Testis (tissue), 3 donors: ENCODE measurements around the gene TM2D1. TPM values are rescaled to one million over a fixed set of nuclear protein-coding genes. Genes with fewer than 3 reads are reported as not detected.

Source experiments
- DNase-seq: peaks from one replicate; pipeline ENCODE4 v3.0.0-alpha.2; 2019
- H3K27ac ChIP-seq, 2 donors: fragments of 200-600 bp; sonication (generic); one replicate each; pipeline ENCODE4 v1.5.1; 2019
- H3K27me3 ChIP-seq: fragments of 200-600 bp; sonication (generic); one replicate; pipeline ENCODE4 v1.5.1; 2019
- H3K36me3 ChIP-seq: fragments of 200-600 bp; sonication (generic); one replicate; pipeline ENCODE4 v1.5.1; 2017; ENCODE audit warnings: low read depth; ENCODE audit errors: missing control alignments
- H3K4me1 ChIP-seq: fragments of 200-600 bp; sonication (generic); one replicate; pipeline ENCODE4 v1.5.1; 2019
- H3K4me3 ChIP-seq, 2 donors: fragments of 200-600 bp; sonication (generic); one replicate each; pipeline ENCODE4 v1.5.1; 2017 to 2019
- H3K9me3 ChIP-seq: fragments of 200-600 bp; sonication (generic); one replicate; pipeline ENCODE4 v1.5.1; 2017
- POLR2A ChIP-seq: fragments of 450-650 bp; IDR thresholded peaks from one replicate; pipeline ENCODE4 v1.6.1; 2017; ENCODE audit warnings: antibody characterized with exemption, mild to moderate bottlenecking, moderate library complexity
- WGBS, 2 donors: methylation state at CpG; one replicate each; pipeline ENCODE4 v1.1.5; 2018; 5-methylcytosine and 5-hydroxymethylcytosine counted together
- intact Hi-C: fragments of 100-400 bp; cut with DNase I; formaldehyde crosslinking; loops from one replicate; pipeline ENCODE4 v1.15.1; 2023; ENCODE audit warnings: low total_unique reads
- polyA plus RNA-seq: library from polyadenylated mRNA; stranded (reverse); fragments of 350-450 nt; fragmentation: Illumina TruSeq; extraction: RNeasy Lipid Tissue Mini Kit (QIAGEN cat#74804); gene quantifications from one replicate; pipeline ENCODE4 v1.2.3, GENCODE V29; 2014; ENCODE audit warnings: low read depth, low replicate concordance; ENCODE audit not compliant: insufficient read depth
- total RNA-seq, 2 donors: library from RNA; depleted of rRNA; stranded (reverse); fragments of >200 nt; gene quantifications; one replicate each; pipeline ENCODE4 v1.2.3, GENCODE V29; 2016
- TF ChIP-seq, protein P1 (sequence below), 3 experiments: fragments of 450-650 bp in 2 of 3; fragments of 200-600 bp in 1 of 3; sonication (generic) in 1 of 3; IDR thresholded peaks; one replicate each; pipeline ENCODE4 v1.5.1; 2016 to 2019; ENCODE audit warnings: antibody characterized with exemption in 3 of 3, mild to moderate bottlenecking in 2 of 3, moderate library complexity in 1 of 3

Gene TM2D1
- total and polyA plus RNA-seq, 3 donors from 2014 or later = 57.1 to 68.9 (median 67.3) TPM

DNA sequence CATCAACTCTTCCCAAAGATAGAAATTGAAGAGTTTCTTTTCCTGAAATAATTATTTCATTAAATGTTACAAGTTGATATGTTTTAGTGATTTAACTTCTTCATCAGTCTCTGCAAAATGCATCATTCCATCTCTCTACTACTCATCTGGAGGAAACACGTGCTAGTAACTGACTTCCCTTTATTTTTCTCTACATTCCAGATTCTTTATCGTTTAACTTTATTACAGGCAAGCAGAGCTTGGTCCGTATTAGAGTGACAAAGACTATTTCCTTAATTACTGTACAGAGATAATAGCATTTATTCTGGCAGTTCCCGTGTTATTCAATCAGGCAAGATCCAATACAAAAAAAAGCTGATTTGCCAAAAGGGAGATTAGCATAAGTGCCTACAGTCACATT, 88.6 kb downstream of the TM2D1 start:
- TF ChIP-seq, protein P1, sequence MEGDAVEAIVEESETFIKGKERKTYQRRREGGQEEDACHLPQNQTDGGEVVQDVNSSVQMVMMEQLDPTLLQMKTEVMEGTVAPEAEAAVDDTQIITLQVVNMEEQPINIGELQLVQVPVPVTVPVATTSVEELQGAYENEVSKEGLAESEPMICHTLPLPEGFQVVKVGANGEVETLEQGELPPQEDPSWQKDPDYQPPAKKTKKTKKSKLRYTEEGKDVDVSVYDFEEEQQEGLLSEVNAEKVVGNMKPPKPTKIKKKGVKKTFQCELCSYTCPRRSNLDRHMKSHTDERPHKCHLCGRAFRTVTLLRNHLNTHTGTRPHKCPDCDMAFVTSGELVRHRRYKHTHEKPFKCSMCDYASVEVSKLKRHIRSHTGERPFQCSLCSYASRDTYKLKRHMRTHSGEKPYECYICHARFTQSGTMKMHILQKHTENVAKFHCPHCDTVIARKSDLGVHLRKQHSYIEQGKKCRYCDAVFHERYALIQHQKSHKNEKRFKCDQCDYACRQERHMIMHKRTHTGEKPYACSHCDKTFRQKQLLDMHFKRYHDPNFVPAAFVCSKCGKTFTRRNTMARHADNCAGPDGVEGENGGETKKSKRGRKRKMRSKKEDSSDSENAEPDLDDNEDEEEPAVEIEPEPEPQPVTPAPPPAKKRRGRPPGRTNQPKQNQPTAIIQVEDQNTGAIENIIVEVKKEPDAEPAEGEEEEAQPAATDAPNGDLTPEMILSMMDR (IDR thresholded peaks at IDR 0.05) = no peak
- H3K36me3 ChIP-seq = no peaks in the 10 kb centered on the region
- H3K27ac ChIP-seq = no peak overlapping the region
- H3K4me1 ChIP-seq = peaks cover 30% of the 10 kb centered on the region
- H3K27me3 ChIP-seq = no peaks in the 10 kb centered on the region
- no peak for DNase-seq
- H3K9me3 ChIP-seq = no peaks in the 10 kb centered on the region
- 49 to 57% methylated on average over 4 of the region's 4 CpGs for WGBS, 2 donors
- no peak overlapping the region for H3K4me3 ChIP-seq
- intact Hi-C loops = no loop called here

DNA sequence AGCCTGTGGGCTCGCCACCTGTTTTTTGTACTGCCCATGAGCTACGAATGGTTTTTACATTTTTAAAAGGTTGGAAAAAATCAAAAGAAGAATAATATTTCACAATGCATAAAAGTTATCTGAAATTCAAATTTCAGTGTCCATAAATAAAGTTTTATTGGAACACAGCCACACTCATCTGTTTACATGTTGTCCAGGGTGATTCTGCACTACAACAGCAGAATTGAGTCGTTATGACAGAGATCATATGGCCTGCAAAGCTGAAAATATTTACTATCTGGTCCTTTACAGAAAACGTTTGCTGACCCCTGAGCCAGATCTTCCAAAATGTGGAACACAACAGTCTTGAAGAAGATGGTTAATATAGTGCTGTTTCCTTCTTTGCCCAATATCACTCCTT, 89.4 kb downstream of the TM2D1 start:
- no peak for DNase-seq
- Histone ChIP-seq H3K9me3 (no peaks in the 10 kb centered on the region), H3K36me3 (no peaks in the 10 kb centered on the region), H3K4me3 (no peak overlapping the region), H3K27ac (no peak overlapping the region), H3K27me3 (no peaks in the 10 kb centered on the region), H3K4me1 (peaks cover 25% of the 10 kb centered on the region)
- intact Hi-C loops = no loop called here
- WGBS, 2 donors = 75 to 77% methylated on average over 4 of the region's 4 CpGs
- TF ChIP-seq, protein P1 (IDR thresholded peaks at IDR 0.05) = no peak
- no peak for TF ChIP-seq POLR2A

DNA sequence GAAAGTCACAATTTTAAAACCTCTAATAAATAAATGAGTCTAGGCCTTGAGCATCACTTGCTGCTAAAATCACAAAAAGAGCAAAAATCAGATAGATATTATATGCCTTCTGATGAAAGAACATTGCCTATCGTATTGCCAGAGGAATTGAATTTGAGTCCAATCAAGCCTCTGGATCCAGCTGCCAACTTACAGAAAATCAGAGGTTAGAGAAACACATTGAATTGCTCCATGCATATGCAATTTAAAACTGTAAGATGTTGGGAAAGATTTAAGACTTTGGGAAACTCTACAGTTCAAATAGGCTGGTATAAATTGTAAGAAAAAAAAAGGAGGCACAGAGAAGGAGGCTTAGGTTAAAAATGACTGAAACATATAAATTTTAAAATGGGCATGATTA, 93.5 kb downstream of the TM2D1 start:
- no peak for DNase-seq

More for the DNA sequence above, 93.5 kb downstream of the TM2D1 start:
- Histone ChIP-seq H3K4me1 (no peaks in the 10 kb centered on the region), H3K4me3 (no peak overlapping the region), H3K36me3 (no peaks in the 10 kb centered on the region), H3K27me3 (no peaks in the 10 kb centered on the region), H3K9me3 (no peaks in the 10 kb centered on the region), H3K27ac (no peak overlapping the region)
- TF ChIP-seq POLR2A = no peak
- TF ChIP-seq, protein P1 (IDR thresholded peaks at IDR 0.05) = no peak
- intact Hi-C loops = no loop called here
- 93 to 94% methylated on average over 1 of the region's 1 CpG for WGBS, 2 donors

Other genes starting within 250 kb of the TM2D1 start
- gene PATJ, start 17.3 kb upstream of the TM2D1 start, total RNA-seq = 10 to 100 TPM; 21.6 to 44.5 TPM
- gene PATJ, start 17.3 kb upstream of the TM2D1 start, polyA plus RNA-seq = 12.9 TPM